Measurements from ENCODE around the gene BCL2L2.
"Not testable (repeated sequence)": the region's sequence is repeated elsewhere in the genome, so short reads cannot be mapped to it uniquely, and the experiment has no call there.

The BCL2L2 gene

GRCh38 chr14:23324993-23325392 is 18.4 kb downstream of the BCL2L2 start:
- no peak for FAIRE-seq

- not testable (repeated sequence) for FAIRE-seq
Observed at GRCh38 chr14:23325746-23326145, 19.1 kb downstream of the BCL2L2 start.

GRCh38 chr14:23326491-23327332 is 20.1 kb downstream of the BCL2L2 start:
- FAIRE-seq = no peak

- peak; percentile 54 for FAIRE-seq
Observed at GRCh38 chr14:23327947-23328744, 21.5 kb downstream of the BCL2L2 start.

- no peak for FAIRE-seq
Observed at GRCh38 chr14:23335623-23336022, 29.0 kb downstream of the BCL2L2 start.

GRCh38 chr14:23339506-23340268 is 33.1 kb downstream of the BCL2L2 start:
- FAIRE-seq = no peak

DNA sequence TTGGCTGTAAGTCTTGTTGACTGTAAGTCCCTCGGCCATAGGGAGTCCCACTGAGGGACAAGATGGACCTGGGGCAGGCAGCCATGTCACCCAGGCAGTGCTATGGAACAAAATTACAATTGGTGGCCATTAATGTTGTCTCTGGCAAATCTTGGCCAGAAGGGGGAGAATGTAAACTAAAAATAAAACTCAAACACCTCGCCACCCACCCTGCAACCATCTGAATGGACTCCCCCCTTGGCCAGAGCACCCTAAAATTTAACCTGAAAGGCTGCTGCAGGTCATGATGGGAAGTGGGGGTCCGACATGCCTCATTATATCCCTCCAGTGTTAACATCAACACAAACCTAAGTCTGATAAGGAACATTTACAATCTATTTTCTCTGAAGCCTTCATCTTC is 37.8 kb downstream of the BCL2L2 start:
- no peak for FAIRE-seq

- no peak for FAIRE-seq
Observed at GRCh38 chr14:23345987-23346692, 39.5 kb downstream of the BCL2L2 start.

DNA sequence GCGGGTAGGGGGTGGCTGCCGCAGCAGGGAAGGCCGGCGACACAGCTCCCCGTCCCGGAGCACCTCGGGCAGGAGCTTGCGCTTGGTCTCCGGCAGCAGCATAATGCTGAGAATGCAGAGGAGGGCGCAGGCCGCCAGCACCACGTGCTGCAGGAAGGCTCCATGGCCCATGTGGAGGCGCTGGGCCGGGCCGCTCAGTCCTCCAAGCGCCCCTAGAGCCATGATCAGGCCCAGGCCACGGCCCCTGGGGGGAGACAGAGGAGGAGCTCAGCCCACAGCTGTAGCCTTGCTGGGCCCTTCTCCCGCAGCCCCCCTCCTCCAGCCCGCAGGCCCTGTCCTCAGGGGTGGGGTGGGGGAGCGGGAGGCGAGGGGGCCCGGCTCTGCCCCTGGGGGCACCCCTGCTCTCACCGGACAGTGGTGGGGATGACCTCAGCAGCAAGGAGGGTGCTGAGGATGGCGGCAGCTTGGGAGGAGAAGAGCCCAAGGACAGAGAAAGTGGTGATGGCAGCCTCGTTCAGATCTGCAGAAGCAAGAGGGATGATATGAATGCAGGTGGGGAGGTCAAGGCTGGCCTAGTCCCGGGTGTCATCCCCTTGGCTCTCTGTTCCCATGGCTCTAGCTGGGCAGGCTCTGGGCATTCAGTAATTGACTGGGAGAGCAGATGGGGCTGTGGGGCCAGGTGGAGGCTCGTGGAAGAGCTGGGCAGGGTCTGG is 40.2 kb downstream of the BCL2L2 start:
- no peak for FAIRE-seq

DNA sequence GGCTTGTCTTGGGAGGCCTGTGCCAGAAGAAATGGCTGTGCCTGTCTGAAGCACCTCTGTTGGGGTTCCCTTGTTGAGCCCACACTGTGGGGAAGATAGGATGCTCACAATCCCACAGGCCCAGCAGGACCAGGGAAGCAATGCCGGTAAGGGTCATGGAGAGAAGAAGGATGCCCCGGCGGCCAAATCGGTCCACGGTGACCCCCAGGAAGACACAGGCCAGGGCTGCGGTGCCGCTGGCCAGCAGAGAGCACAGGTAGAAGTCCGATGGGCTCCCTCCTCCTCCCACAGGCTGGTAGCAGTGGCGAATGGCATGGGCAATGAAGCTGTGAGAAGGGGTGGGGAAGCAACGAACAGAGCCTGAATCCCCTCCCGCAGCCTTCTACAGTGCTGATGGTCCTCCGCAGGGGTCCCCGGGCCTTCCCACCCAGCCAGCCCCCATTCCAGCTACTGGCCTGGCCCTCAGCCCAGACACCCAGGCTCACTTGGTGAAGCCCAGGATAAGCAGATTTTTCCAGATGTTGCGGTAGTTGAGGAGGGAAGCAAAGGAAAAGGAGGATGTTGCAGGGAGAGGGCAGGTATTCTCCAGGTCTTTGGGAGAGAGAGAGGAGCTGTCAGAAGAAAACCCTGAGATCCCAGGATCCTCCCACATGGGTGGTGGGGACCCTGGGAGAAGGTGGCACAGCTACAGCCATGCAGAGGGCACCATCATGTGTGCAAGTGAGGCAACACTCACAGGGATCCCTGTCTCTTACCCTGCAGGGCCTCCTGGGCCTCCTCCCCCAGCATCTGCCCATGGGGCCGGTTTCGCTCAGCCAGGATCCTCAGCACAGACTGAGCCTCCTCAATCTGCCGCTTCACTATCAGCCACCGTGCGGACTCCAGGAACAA is 41.0 kb downstream of the BCL2L2 start:
- FAIRE-seq = no peak

- FAIRE-seq = no peak
Observed at GRCh38 chr14:23348297-23348655, 41.6 kb downstream of the BCL2L2 start.

DNA sequence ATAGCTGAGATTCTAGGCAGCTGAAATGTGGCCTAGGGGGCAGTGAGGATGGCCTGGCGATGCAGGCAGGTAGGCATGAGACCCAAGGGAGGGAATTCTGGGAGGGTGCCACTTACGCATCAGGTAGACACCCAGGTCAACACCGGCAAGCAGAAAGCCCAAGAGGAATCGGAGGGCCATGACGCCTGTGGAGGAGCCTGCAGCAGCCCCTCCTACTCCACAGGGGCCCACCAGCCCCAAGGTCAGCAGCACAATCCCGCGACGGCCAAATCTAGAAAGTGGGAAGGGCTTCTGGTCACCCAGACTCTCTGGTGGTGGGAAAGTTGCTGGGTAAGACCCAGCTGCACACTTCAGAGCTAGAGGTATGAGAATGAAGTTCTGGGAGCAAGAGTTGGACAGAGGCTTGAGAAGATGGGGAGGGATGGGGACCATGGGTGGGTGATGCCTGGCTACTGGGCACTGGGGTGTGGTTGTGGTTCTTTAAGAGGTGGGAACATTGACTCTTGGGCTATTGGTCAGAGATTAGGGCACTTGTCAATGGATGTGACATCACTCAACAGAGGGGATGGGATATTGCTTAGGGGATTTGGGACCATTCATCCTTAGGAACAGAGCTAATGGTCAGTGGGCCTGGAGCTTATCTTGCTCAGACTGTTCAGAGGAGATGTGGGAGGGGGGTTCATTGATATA is 42.7 kb downstream of the BCL2L2 start:
- FAIRE-seq = no peak

GRCh38 chr14:23351681-23352505 is 45.3 kb downstream of the BCL2L2 start:
- FAIRE-seq = no peak

DNA sequence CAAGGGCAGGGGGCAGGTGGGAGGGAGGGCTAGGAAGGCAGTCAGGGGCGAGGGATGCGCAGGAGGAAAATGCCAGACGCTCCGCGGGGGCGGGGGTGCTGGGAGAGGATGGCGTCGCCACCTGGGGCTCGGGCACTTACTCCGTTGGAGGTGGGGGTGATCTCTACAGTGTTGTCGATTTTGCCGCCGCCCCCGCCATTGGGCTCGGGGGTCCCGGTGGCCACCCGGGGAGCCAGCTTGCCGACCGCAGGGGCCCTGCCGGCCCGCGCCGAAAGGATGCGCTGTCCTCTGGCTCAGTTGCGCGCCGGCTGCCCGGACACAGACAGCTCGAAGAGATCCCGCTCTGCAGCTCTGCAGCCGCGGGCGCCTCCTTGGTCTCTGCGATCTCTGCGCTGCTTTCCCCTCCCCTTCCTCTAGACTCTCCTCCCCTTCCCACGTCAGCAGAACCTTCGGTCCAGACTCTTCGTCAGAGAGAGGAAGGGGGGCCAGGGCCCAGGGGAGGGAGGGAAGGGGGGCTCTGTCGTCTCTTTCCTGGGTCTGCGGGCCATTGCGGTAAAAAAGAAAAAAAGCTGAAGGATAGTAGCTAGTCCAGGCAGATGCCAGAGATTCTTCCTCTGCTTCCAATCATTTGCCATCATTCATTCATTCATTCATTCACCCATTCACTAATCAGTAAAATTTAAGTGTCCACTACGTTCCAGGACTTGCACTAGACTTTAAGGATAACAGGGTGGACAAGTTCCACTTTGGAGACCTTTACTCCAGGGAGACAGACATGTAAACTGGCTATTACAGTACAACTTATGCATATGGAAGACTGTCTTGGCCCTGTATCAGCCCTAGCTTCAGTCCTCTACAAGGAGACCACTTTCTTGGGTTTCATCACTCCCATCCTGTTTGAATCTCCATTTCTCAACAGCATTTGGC is 46.1 kb downstream of the BCL2L2 start, which contains the start of gene SLC22A17:
TSS of gene SLC22A17 (minus strand) at position 382 of the 927 bp plus-strand sequence.
- FAIRE-seq = no peak

- FAIRE-seq = no peak
Observed at GRCh38 chr14:23353433-23353780, 46.8 kb downstream of the BCL2L2 start.

DNA sequence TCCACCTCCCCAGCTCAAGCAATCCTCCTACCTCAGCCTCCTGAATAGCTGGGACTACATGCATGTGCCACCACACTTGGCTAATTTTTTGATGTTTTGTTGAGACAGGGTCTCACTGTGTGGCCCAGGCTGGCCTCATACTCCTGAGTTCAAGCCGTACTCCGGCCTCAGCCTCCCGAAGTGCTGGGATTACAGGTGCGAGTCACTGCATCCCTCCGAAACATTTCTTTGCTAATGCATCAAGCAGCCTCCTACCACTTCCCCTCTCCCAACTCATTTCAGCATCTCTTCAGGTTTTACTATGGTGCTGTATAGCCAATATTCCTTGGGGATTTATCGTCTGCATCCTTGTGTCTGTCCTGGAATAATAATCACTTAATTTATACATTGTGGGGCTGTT is 48.4 kb downstream of the BCL2L2 start:
- no peak for FAIRE-seq

GRCh38 chr14:23355871-23356435 is 49.3 kb downstream of the BCL2L2 start:
- FAIRE-seq = no peak

- no peak for FAIRE-seq
Observed at GRCh38 chr14:23356662-23357061, 50.0 kb downstream of the BCL2L2 start.
